Mesenchymal stem cell (in vitro differentiated cells and primary cell): ENCODE measurements around the gene OGFOD3.

Experiments
- DNase-seq: peaks from one replicate; pipeline ENCODE4 v3.0.0-alpha.2; 2013
- H2AFZ ChIP-seq: one replicate; pipeline ENCODE4 v1.6.1; 2013; ENCODE audit warnings: low read depth, mild to moderate bottlenecking, control low read depth, inconsistent platforms, low read length, moderate library complexity
- H2AK5ac ChIP-seq: 2 replicates; pipeline ENCODE4 v1.6.1; 2013; ENCODE audit warnings: low read length, moderate library complexity, mild to moderate bottlenecking, inconsistent platforms; ENCODE audit not compliant: severe bottlenecking
- H2BK120ac ChIP-seq: one replicate; pipeline ENCODE4 v1.6.1; 2013; ENCODE audit warnings: low read depth, mild to moderate bottlenecking, inconsistent platforms, low read length, moderate library complexity
- H2BK12ac ChIP-seq, 2 experiments: one replicate each; pipeline ENCODE4 v1.6.1; 2013; ENCODE audit warnings: inconsistent platforms in 2 of 2, low read length in 2 of 2, mild to moderate bottlenecking in 2 of 2, moderate library complexity in 2 of 2, control low read depth in 1 of 2
- H2BK15ac ChIP-seq: one replicate; pipeline ENCODE4 v1.6.1; 2013; ENCODE audit warnings: mild to moderate bottlenecking, low read depth, inconsistent platforms; ENCODE audit not compliant: poor library complexity, severe bottlenecking
- H2BK5ac ChIP-seq: 2 replicates; pipeline ENCODE4 v1.6.1; 2013; ENCODE audit warnings: low read depth, mild to moderate bottlenecking, low read length, control low read depth, inconsistent platforms; ENCODE audit not compliant: poor library complexity, severe bottlenecking
- H3K14ac ChIP-seq, 2 experiments: one replicate each; pipeline ENCODE4 v1.6.1; 2013; ENCODE audit warnings: inconsistent platforms in 2 of 2, low read length in 2 of 2, control low read depth in 1 of 2, mild to moderate bottlenecking in 1 of 2, moderate library complexity in 1 of 2
- H3K18ac ChIP-seq, 2 experiments: one replicate each; pipeline ENCODE4 v1.6.1; 2013; ENCODE audit warnings: inconsistent platforms in 2 of 2, low read length in 2 of 2, control low read depth in 1 of 2, low read depth in 1 of 2, mild to moderate bottlenecking in 1 of 2
- H3K23ac ChIP-seq, 2 experiments: one replicate each; pipeline ENCODE4 v1.6.1; 2013; ENCODE audit warnings: inconsistent platforms in 2 of 2, low read length in 2 of 2, mild to moderate bottlenecking in 2 of 2, moderate library complexity in 2 of 2, control low read depth in 1 of 2
- H3K27ac ChIP-seq: 2 replicates; pipeline ENCODE4 v1.5.1; 2013; ENCODE audit warnings: mild to moderate bottlenecking, moderate library complexity, low read length, control low read depth, inconsistent platforms; ENCODE audit not compliant: poor library complexity, severe bottlenecking
- H3K27me3 ChIP-seq, 2 experiments: 2 replicates each; pipeline versions ENCODE4 v1.6.1 to v1.7.0; 2013; ENCODE audit warnings: low read length in 2 of 2, mild to moderate bottlenecking in 2 of 2, moderate library complexity in 2 of 2, control low read depth in 1 of 2, inconsistent platforms in 1 of 2; ENCODE audit not compliant: control insufficient read depth in 1 of 2, insufficient read depth in 1 of 2
- H3K36me3 ChIP-seq, 2 experiments: 2 replicates each; pipeline versions ENCODE4 v1.6.1 to v1.7.0; 2013; ENCODE audit warnings: low read length in 2 of 2, control low read depth in 1 of 2, inconsistent platforms in 1 of 2, low read depth in 1 of 2, mild to moderate bottlenecking in 1 of 2; ENCODE audit not compliant: insufficient read depth in 2 of 2, control insufficient read depth in 1 of 2
- H3K4ac ChIP-seq, 2 experiments: one replicate each; pipeline ENCODE4 v1.6.1; 2013; ENCODE audit warnings: inconsistent platforms in 2 of 2, low read length in 2 of 2, mild to moderate bottlenecking in 2 of 2, moderate library complexity in 2 of 2, control low read depth in 1 of 2, low read depth in 1 of 2
- H3K4me1 ChIP-seq: 2 replicates; pipeline ENCODE4 v1.6.1; 2013; ENCODE audit warnings: low read depth, low read length, control low read depth; ENCODE audit not compliant: control insufficient read depth, insufficient read depth
- H3K4me2 ChIP-seq: 2 replicates; pipeline ENCODE4 v1.6.1; 2013; ENCODE audit warnings: low read length, mild to moderate bottlenecking, inconsistent platforms; ENCODE audit not compliant: poor library complexity, severe bottlenecking
- H3K4me3 ChIP-seq, 2 experiments: 2 replicates each; pipeline versions ENCODE4 v1.5.1 to v1.7.0; 2013; ENCODE audit warnings: low read length in 2 of 2, mild to moderate bottlenecking in 2 of 2, control low read depth in 1 of 2, low read depth in 1 of 2; ENCODE audit not compliant: insufficient read depth in 1 of 2
- H3K79me1 ChIP-seq: replicated peaks from 2 replicates; pipeline ENCODE4 v1.6.1; 2013; ENCODE audit warnings: mild to moderate bottlenecking, control low read depth, low read length, inconsistent platforms; ENCODE audit not compliant: poor library complexity, severe bottlenecking
- H3K9ac ChIP-seq: 2 replicates; pipeline ENCODE4 v1.7.0; 2013; ENCODE audit warnings: mild to moderate bottlenecking, low read length, moderate library complexity
- H3K9me3 ChIP-seq: 2 replicates; pipeline ENCODE4 v1.7.0; 2013; ENCODE audit warnings: mild to moderate bottlenecking, low read length; ENCODE audit not compliant: control insufficient read depth
- H4K8ac ChIP-seq: one replicate; pipeline ENCODE4 v1.6.1; 2013; ENCODE audit warnings: inconsistent platforms, mild to moderate bottlenecking, low read length, moderate library complexity
- H4K91ac ChIP-seq: one replicate; pipeline ENCODE4 v1.6.1; 2013; ENCODE audit warnings: mild to moderate bottlenecking, low read length, inconsistent platforms
- WGBS: methylation state at CpG from one replicate; pipeline ENCODE4 v1.1.7; 2013; ENCODE audit warnings: mixed read lengths; 5-methylcytosine and 5-hydroxymethylcytosine counted together

The OGFOD3 gene

GRCh38 chr17:82369211-82369610, 49.2 kb downstream of the OGFOD3 start:
- Histone ChIP-seq H3K14ac (no peak overlapping the region), H3K18ac (no peak overlapping the region), H3K4me1 (peaks cover 13% of the 10 kb centered on the region), H2BK120ac (no peak overlapping the region), H3K9ac (no peak overlapping the region), H3K4me3 (no peak overlapping the region), H2BK5ac (no peak overlapping the region), H4K91ac (no peak overlapping the region), H2BK15ac (no peak overlapping the region), H3K23ac (no peak overlapping the region), H3K79me1 (no peaks in the 10 kb centered on the region), H2AK5ac (no peak overlapping the region), H3K36me3 (no peaks in the 10 kb centered on the region), H4K8ac (no peak overlapping the region), H3K4ac (no peak overlapping the region), H3K9me3 (no peaks in the 10 kb centered on the region), H2BK12ac (no peak overlapping the region), H3K4me2 (no peak overlapping the region), H3K27ac (no peak overlapping the region), H3K27me3 (peaks cover 53 to 56% of the 10 kb centered on the region in 2 experiments), H2AFZ (no peak overlapping the region)
- WGBS, result 96% methylated on average over 6 of the region's 7 CpGs
- DNase-seq, result no peak

GRCh38 chr17:82367724-82368524, 50.5 kb downstream of the OGFOD3 start:
- no peaks in the 10 kb centered on the region for H3K36me3 ChIP-seq
- no peak overlapping the region for H3K23ac ChIP-seq
- H2BK5ac ChIP-seq, result no peak overlapping the region
- no peak overlapping the region for H3K9ac ChIP-seq
- 83% methylated on average over 13 of the region's 14 CpGs for WGBS
- no peak overlapping the region for H2BK120ac ChIP-seq
- H3K18ac ChIP-seq, result no peak overlapping the region
- H3K27me3 ChIP-seq, result peaks cover 45 to 46% of the 10 kb centered on the region in 2 experiments
- H2AFZ ChIP-seq, result no peak overlapping the region
- H3K9me3 ChIP-seq, result no peaks in the 10 kb centered on the region
- DNase-seq, result no peak
- no peak overlapping the region for H2BK15ac ChIP-seq
- H2AK5ac ChIP-seq, result no peak overlapping the region
- H4K8ac ChIP-seq, result no peak overlapping the region
- H3K27ac ChIP-seq, result no peak overlapping the region
- H3K4me3 ChIP-seq, result no peak overlapping the region
- H4K91ac ChIP-seq, result no peak overlapping the region
- H3K79me1 ChIP-seq, result no peaks in the 10 kb centered on the region
- H3K4ac ChIP-seq, result no peak overlapping the region
- no peak overlapping the region for H3K14ac ChIP-seq
- H2BK12ac ChIP-seq, result no peak overlapping the region
- H3K4me1 ChIP-seq, result peaks cover 13% of the 10 kb centered on the region
- H3K4me2 ChIP-seq, result no peak overlapping the region

GRCh38 chr17:82366749-82367148, 51.6 kb downstream of the OGFOD3 start:
- no peak overlapping the region for H2BK5ac ChIP-seq
- H3K36me3 ChIP-seq, result no peaks in the 10 kb centered on the region
- H3K4me2 ChIP-seq, result no peak overlapping the region
- H4K91ac ChIP-seq, result no peak overlapping the region
- no peaks in the 10 kb centered on the region for H3K9me3 ChIP-seq
- no peak overlapping the region for H4K8ac ChIP-seq
- H3K14ac ChIP-seq, result no peak overlapping the region
- H2BK15ac ChIP-seq, result no peak overlapping the region
- no peak overlapping the region for H2BK12ac ChIP-seq
- peaks cover 10% of the 10 kb centered on the region for H3K4me1 ChIP-seq
- H2BK120ac ChIP-seq, result no peak overlapping the region
- no peak overlapping the region for H3K4me3 ChIP-seq
- no peaks in the 10 kb centered on the region for H3K79me1 ChIP-seq
- DNase-seq, result no peak
- WGBS, result 91% methylated on average over 6 of the region's 7 CpGs
- no peak overlapping the region for H3K18ac ChIP-seq
- H3K9ac ChIP-seq, result no peak overlapping the region
- no peak overlapping the region for H2AK5ac ChIP-seq
- no peak overlapping the region for H3K27ac ChIP-seq
- peaks cover 35 to 38% of the 10 kb centered on the region in 2 experiments for H3K27me3 ChIP-seq
- no peak overlapping the region for H3K4ac ChIP-seq
- H2AFZ ChIP-seq, result no peak overlapping the region
- H3K23ac ChIP-seq, result no peak overlapping the region

GRCh38 chr17:82365606-82366295, 52.6 kb downstream of the OGFOD3 start:
- Histone ChIP-seq H3K9ac (no peak overlapping the region), H3K4me3 (no peak overlapping the region), H3K9me3 (no peaks in the 10 kb centered on the region), H3K79me1 (no peaks in the 10 kb centered on the region), H3K27ac (no peak overlapping the region), H2BK15ac (no peak overlapping the region), H2BK5ac (no peak overlapping the region), H3K4me2 (no peak overlapping the region), H2BK120ac (no peak overlapping the region), H4K8ac (no peak overlapping the region), H3K4ac (no peak overlapping the region), H3K4me1 (peaks cover 4% of the 10 kb centered on the region), H2BK12ac (no peak overlapping the region), H3K14ac (no peak overlapping the region), H2AFZ (no peak overlapping the region), H3K27me3 (peaks cover 29 to 30% of the 10 kb centered on the region in 2 experiments), H4K91ac (no peak overlapping the region), H3K36me3 (no peaks in the 10 kb centered on the region), H3K23ac (no peak overlapping the region), H2AK5ac (no peak overlapping the region), H3K18ac (no peak overlapping the region)
- 73% methylated on average over 4 of the region's 6 CpGs for WGBS
- DNase-seq, result no peak
